GM19193 (cell line): Measurements from ENCODE around the gene TGM2.

Experiments
- POLR2A ChIP-seq: IDR thresholded peaks from 4 replicates; pipeline ENCODE4 v1.6.1; 2011; ENCODE audit not compliant: insufficient read depth, insufficient read length; ENCODE audit errors: extremely low read depth

Gene TGM2

DNA sequence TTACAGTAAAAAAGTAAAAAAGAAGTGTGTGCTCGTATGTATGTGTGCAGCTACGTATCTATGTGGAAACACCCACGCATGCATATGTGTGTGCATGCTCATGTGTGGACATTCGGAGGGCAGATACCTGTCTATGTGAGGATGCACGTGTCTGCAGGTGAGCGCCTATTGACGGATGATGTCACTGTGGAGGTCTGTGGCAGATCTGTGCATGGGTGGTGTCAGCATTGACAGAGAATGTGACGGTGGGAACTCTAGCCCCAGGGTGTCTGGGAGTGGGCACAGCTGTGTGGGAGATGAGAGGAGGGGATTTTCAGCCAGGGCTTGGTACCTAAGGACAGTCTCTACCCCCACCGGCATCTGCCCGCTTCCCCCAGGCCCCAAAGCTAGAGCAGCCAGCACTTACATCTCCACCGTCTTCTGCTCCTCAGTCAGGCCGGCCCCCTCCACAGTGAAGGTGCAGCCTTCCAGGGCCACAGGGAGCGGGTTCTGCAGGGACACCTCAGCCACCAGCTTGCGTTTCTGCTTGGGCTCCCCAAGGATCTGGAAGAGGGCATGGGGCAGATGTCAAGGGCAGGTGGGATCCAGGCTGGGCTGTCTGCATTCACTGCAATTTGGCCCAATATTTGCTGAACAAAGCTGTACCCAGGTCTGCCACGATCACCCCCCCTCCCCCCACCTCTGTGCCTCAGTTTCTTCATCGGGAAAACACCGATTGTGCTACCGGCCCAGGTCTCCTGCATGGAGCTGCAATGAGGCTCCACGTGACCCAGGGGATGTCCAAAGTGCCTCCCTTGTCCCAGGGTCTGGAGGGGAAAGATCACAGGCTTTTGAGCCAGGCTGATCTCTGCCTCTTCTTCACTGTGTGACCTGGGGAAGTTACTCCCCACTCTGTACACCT is 34.1 kb downstream of the TGM2 start:
- no peak for TF ChIP-seq POLR2A

DNA sequence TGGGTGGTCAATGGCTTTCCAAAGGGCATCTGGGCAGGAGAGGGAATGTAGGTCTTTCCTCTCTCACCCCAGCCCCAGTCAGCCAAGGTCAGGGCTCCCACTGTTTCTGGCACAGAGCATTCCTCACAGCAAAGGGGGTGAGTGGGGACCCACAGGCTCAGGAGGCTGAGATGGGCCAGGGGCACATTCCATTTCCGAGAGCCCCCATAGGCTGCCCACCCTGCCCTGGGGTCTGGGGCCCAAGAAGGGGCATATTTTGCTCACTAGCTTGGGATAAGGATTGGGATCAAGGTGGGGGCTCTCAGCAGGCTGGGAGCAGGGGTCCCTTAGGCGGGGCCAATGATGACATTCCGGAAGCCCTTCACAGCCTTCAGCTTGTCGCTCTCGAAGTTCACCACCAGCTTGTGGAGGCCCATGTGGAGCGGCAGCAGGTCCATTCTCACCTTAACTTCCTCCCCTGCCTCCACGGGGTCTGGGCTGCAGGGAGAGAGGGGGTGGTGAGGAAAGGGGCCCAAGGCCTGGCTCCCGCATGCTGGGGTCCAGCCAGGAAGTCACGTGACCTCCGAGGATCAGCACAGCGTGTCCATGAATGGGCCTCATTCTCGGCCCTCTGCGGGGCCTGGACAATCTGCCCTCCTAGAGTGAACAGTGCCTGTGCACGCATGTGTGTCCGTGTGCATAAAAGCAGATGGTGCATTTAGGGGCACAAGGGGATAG is 35.0 kb downstream of the TGM2 start:
- TF ChIP-seq POLR2A: no peak

DNA sequence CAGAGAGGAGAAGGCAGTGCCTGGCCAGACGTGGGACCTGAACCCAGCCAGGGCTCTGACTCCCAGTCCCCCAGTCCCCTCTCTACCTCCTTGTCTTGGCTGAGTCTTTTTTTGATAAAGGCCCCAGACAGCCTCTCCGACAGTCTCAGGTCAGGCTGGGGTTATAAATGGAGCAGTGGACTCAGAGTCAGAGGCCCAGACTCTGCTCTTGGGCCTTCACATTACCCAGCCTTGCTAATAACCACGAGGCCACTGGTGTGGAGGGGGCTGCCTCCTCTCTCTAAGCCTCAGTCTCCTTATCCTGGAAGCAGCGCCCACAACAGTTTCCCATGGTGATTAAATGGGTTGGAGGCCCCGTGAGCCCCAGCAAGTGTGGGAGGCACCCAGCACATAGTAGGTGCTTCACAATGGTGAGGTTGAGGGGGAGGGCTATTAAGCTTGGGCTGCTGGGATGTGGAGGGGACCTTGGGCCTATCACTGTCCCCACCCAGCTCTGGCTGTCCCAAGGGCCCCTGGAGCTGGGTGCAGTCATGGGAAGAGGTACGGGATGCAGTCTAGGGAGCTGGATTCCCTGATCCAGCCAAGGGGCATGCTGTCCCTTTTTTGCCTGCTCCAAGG is 35.7 kb downstream of the TGM2 start:
- no peak for TF ChIP-seq POLR2A

DNA sequence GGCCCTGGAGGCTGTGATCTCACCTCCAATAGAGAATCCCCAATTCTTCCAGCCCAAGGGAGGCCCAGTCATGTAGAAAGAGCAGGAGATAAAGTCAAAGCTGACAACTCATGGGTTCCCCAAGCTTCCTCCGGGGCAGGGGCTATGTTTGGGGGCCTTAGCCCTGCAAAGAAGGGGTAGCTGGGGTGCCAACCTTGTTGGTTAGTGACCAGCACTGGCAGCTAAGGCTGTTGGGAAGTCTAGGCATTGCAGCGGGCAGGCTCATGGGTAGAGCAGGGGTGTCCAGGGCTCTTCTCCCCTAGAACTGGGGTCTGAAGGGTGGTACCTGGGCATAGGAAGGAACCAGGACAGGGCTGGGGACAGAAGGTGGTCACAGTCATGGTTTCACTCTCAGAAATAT is 36.4 kb downstream of the TGM2 start:
- no peak for TF ChIP-seq POLR2A

DNA sequence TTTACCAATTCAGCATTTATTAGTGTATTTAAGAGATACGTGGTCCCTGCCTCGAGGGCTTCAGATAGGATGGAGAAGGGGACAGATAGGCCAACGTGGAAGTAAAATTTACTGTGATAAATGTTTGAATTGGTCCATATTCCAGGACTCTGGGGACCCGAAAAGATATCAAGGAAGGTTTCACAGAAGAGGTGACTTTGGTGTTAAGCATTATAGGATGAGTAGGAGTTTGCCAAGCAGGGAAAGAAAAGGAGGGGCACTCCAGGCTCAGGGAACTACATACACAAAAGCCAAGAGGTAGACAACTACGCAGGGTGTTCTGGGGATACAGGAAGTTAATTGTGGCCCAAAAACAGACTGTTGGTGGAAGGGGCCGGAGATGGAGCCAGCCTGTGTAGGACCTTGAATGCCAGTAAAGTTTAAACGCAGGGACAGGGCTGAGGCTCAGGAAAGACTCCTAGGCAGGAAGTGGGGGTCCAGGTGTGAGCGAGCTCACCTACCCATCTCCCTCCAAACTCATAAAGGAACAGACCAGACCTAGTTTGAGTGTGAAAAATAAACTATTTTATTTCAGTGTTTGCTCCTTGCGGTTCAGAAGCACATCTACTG is 37.0 kb downstream of the TGM2 start:
- TF ChIP-seq POLR2A: no peak

DNA sequence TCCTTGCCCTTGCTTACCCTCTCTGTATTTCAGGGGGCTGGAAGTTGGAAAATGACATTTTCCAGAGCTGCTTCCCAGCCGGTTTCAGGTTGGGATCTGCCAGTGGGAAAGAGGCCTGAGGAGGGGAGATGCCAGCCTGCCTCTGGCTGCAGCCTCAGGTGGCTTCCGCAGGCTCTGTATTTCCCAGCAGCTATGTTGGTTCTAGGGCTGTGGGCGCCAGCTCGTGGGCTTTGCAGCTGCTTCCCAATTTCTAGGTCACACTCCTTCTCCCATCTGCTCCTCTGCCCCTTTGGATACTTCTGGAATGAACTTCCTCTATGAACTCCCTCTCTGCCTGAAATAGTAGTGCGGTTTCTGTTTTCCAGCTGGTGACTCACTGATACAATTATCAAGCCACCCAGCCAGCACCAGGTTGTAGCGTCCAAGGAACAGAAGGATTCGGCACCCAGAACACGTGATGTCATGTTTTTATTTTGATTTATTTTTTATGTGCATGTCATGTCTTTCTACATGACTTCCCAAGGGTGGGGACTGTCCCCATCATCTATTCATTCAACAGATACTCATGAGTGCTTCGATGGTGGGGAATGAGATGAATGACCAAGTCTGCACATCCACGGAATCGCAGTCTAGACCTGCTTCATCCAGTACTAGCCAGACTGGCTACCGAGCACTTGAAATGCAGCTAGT is 38.0 kb downstream of the TGM2 start:
- TF ChIP-seq POLR2A: no peak

DNA sequence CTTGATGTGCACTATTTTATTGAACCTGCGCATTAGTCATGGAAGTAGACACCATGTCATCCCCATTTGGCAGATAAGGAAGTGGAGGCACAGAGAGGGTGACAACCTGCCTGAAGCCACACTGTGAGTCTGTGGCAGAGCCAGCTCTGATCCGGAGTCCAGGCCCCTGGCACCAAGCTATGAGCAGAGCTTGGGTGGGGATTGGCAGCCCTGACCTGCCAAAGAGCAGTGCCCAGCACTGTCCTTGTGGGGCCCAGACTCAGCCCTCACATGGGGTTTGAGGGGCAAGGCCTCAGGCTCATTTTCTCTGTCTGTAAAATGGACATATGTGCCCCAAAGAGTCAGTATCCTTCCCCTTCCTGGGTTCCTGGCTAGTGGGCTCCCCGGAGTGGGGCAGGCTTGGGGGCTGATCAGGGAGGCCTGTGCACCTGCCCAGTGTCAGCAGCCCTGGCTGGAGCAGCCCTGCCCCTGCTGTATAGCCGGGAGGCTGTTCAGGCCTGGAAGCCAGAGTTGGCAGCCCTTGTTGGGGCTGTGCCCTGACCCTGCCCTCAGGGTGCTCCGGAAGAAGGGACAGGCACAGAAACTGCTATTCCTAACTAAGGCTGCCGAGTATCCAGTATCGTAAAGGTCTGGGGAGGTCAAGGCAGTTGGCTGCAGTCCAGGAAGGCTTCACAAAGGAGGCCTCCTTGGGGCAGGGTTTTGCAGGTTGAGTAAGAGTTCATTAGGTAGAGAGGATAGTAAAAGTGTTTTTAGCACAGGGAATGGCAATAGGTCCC is 38.7 kb downstream of the TGM2 start:
- TF ChIP-seq POLR2A: no peak

DNA sequence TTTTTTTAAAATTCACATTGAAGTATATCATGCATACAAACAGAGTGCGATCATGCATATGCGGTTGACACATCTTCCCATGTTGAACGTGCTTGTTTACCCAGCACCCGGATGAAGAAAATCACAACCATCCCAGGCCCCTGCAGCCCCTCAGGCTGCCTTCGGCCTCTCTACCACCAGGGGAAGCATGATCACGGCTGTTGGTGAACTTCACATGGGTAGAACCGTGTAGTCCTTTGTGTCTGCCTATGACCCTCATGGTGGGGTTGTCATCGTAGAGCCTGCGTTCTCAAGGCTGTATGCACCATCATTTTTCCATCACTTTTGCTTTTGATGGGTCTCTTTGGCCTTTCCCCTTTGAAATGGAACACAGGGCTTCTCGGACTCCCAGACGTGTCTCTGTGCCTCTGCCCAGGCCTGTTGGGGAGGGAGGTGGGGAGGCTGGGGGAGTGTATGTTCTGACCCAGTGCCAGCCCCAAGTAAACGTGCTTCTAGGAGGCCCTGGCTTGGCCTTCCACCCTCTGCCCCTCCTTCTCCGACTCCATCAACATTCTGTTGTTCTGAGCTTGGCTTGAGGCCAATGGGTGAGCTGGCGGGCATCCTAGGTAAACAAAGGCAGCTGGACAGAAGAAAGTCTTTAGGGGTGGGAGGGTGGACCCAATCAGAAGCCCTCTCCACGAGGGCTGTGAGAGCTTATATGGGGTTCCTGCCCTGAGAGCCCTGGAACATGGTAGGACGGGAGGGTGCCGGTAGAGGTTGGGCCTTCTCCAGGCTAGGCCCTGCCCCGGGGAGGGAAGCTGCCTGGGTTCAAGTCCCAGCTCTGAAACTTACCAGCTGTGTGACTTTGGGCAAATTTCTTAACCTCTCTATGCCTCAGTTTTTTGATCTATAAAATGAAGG is 39.7 kb downstream of the TGM2 start:
- TF ChIP-seq POLR2A: no peak

DNA sequence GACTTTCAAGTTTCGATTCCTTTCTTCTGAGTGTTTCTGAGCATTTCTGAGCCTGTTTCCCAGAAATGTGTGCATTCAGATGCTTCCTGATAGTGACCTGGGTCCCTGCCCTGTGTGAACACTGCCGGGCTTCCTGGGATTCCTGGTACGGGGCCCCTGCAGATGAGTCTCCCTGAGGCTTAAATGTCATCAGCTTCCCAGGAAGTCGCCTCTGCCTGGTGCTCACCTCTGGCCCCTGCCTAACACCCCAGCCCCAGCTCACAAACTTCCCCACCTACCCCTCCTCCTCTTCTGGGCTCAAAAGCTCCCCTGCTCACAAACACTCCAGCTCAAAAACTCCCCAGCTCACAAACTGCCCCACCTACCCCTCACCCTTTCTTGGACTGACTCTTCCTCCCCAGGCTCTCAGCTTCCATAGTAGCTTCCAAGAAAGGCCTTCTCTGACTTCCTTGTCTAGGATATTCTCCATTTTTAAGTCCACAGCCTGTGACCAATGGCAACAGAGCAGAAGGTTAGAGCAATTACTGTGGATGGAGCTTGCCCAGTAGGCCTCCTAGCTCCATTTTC is 42.0 kb downstream of the TGM2 start:
- no peak for TF ChIP-seq POLR2A

DNA sequence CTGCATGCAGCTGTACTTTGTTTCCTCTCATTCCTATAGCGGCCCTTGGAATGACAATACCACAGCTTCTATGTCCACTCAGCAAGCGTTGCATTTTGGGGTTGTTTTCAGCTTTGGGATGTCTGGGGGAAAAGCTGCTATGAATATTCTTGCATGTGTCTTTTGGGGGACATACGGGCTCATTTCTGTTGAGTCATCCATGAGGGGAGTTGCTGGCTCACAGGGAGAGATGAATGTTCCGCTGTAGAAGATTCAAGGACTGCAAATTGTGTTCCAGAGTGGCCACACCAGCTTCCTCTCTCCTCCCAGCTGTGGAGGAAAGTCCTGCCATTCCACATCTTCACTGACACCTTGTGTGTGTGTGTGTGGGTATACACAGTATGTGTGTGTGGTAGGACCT is 43.3 kb downstream of the TGM2 start:
- TF ChIP-seq POLR2A: no peak

DNA sequence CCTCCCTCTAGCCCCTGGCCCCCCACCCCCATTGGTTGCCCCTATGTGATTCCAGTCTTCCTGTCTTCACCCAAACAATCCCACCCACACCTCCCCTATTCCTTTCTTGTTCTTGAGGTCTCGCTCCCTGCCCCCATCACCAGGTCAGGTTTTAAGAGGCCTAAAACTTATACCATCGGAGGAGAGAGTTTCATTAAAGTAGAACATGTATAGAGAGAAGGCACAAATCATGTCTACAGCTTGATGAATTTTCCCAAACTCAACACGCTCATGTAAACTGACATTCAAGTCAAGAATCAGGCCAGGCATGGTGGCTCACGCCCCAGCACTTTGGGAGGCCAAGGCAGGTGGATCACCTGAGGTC is 44.5 kb downstream of the TGM2 start:
- no peak for TF ChIP-seq POLR2A

DNA sequence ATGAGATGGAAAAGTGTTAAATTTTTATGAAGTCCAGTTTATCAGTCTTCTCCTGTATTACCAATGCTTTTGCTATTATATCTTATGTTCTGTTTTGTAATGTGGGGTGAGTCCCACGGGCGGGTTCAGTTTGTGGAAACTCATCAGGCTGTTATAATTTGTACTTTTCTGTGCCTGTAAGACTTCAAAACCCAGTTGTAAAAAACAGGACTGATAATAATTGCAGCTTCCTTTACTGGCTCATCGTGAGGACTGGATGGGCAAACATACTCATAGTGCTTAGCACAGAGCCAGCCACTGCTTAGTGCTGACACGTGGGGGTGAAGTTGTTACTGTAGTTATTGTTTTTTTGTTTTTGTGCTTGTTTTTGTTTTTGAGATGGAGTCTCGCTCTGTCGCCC is 45.6 kb downstream of the TGM2 start:
- TF ChIP-seq POLR2A: no peak

DNA sequence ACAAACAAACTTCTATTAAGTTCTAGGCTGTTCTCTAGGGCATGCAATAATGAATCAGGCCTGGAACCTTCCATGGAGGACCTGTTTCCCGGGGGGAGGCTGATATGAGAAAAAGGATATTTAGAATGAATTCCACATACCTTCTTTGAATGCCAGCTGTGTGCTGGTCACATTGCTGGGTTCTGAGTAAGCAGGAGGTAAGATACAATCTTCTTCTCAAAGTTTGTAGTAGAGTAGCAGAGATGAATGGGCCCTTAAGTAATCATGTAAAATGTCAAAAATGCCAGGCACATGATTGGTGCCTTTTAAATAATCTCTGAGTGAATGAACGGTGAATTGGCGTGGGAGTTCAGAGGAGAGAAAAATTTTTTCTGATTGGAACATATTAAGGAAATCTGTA is 47.4 kb downstream of the TGM2 start:
- TF ChIP-seq POLR2A: no peak
